GM12878 (cell line): Measurements from ENCODE around the gene AP5Z1. TPM values are rescaled to one million over a fixed set of nuclear protein-coding genes. Genes with fewer than 3 reads are reported as not detected.

Experiments used
- ATAC-seq: fragments of 200-7000 bp; cut with Tn5 transposase; 3 replicates; pipeline ENCODE4 v1.9.1; 2020; ENCODE audit warnings: mild to moderate bottlenecking, moderate library complexity
- BruUV-seq: library from RNA; stranded (reverse); fragments of 400-500 nt; replicated peaks from 2 replicates; lab custom pipeline; 2021; lab: Mats Ljungman, UMichigan
- CTCF ChIA-PET: fragments of 300-600 bp; sonication (Branson Sonifier 250); formaldehyde crosslinking; extraction: SDS; loops from one replicate; lab custom pipeline; 2021; ENCODE audit warnings: inconsistent platforms; lab: Yijun Ruan, JAX
- POLR2A ChIA-PET: fragments of 350-600 bp; formaldehyde crosslinking; extraction: SDS; loops from one replicate; lab custom pipeline; 2021; ENCODE audit warnings: inconsistent platforms; lab: Charles Lee
- RAD21 ChIA-PET: fragments of 300-600 bp; sonication (Branson Sonifier 250); formaldehyde crosslinking; loops from one replicate; lab custom pipeline; 2023; ENCODE audit warnings: antibody characterized with exemption; ENCODE audit not compliant: unreplicated experiment; lab: Charles Lee
- SMC1A ChIA-PET: fragments of 300-600 bp; sonication (Branson Sonifier 250); formaldehyde crosslinking; loops from one replicate; lab custom pipeline; 2023; ENCODE audit not compliant: unreplicated experiment, uncharacterized antibody; lab: Charles Lee
- DNase-seq: peaks from one replicate; pipeline ENCODE4 v3.0.0-alpha.2; 2011; ENCODE audit warnings: low read depth, low spot score
- FAIRE-seq: peaks from 3 replicates; lab custom pipeline; 2011; peaks lifted over from hg19 to GRCh38; lab: Jason Lieb, UNC
- H2AFZ ChIP-seq: 2 replicates; pipeline ENCODE4 v1.6.0; 2011; ENCODE audit warnings: low read depth, low read length, control low read depth; ENCODE audit not compliant: control insufficient read depth
- H3K27ac ChIP-seq: 2 replicates; pipeline ENCODE4 v1.5.1; 2011; ENCODE audit warnings: control low read depth; ENCODE audit not compliant: control insufficient read depth, insufficient read depth
- H3K27me3 ChIP-seq, 2 experiments: replicated peaks in 1 of 2; 2 replicates each; pipeline versions ENCODE4 v1.6.0 to v1.6.1; 2011; ENCODE audit warnings: low read length in 1 of 2; ENCODE audit not compliant: control insufficient read depth in 2 of 2, insufficient read depth in 2 of 2
- H3K36me3 ChIP-seq, 2 experiments: 2 replicates each; pipeline ENCODE4 v1.5.1; 2011; ENCODE audit warnings: low read length in 1 of 2; ENCODE audit not compliant: control insufficient read depth in 2 of 2, insufficient read depth in 2 of 2
- H3K4me1 ChIP-seq: 2 replicates; pipeline ENCODE4 v1.6.1; 2011; ENCODE audit warnings: mild to moderate bottlenecking, low read length, moderate library complexity, mixed read lengths; ENCODE audit not compliant: control insufficient read depth, insufficient read depth
- H3K4me2 ChIP-seq: 2 replicates; pipeline ENCODE4 v1.6.0; 2011; ENCODE audit warnings: control low read depth; ENCODE audit not compliant: control insufficient read depth, insufficient read depth
- H3K4me3 ChIP-seq: fragments of 200-600 bp; sonication (generic); 2 replicates; pipeline ENCODE4 v1.5.1; 2016
- H3K79me2 ChIP-seq: 2 replicates; pipeline ENCODE4 v1.6.0; 2011; ENCODE audit warnings: low read length; ENCODE audit not compliant: control insufficient read depth, insufficient read depth
- H3K9ac ChIP-seq: 2 replicates; pipeline ENCODE4 v1.8.0; 2011; ENCODE audit warnings: low read length, control low read depth, mixed read lengths; ENCODE audit not compliant: control insufficient read depth, insufficient read depth
- H3K9me3 ChIP-seq: replicated peaks from 3 replicates; pipeline ENCODE4 v1.5.1; 2011; ENCODE audit warnings: mild to moderate bottlenecking, low read length; ENCODE audit not compliant: control insufficient read depth, insufficient read depth
- H4K20me1 ChIP-seq: 2 replicates; pipeline ENCODE4 v1.6.0; 2011; ENCODE audit not compliant: control insufficient read depth, insufficient read depth
- ASH2L ChIP-seq: fragments of 300-600, 200-600 bp; sonication (generic); IDR thresholded peaks from 2 replicates; pipeline ENCODE4 v1.6.1; 2017; ENCODE audit warnings: low read depth, mild to moderate bottlenecking, borderline replicate concordance
- BMI1 ChIP-seq: fragments of 450-650 bp; IDR thresholded peaks from 2 replicates; pipeline ENCODE4 v1.6.1; 2016; ENCODE audit warnings: mild to moderate bottlenecking, moderate library complexity, borderline replicate concordance
- DPF2 ChIP-seq: fragments of 450-650 bp; IDR thresholded peaks from 2 replicates; pipeline ENCODE4 v1.6.1; 2017; ENCODE audit warnings: mild to moderate bottlenecking
- EED ChIP-seq: sonication (generic); IDR thresholded peaks from 2 replicates; pipeline ENCODE4 v1.6.1; 2016; ENCODE audit warnings: antibody characterized with exemption, low read depth
- ETV6 ChIP-seq, 2 experiments: fragments of 450-650 bp in 1 of 2; IDR thresholded peaks in 1 of 2; conservative IDR thresholded peaks in 1 of 2; 2 replicates each; pipeline ENCODE4 v1.6.1; 2014; ENCODE audit warnings: antibody characterized with exemption in 1 of 2, borderline replicate concordance in 1 of 2, low read depth in 1 of 2, mild to moderate bottlenecking in 1 of 2, moderate library complexity in 1 of 2
- EZH2 ChIP-seq: IDR thresholded peaks from 2 replicates; pipeline ENCODE4 v1.6.1; 2012; ENCODE audit warnings: low read depth, mild to moderate bottlenecking, control low read depth, inconsistent platforms, low read length, borderline replicate concordance; ENCODE audit not compliant: control insufficient read depth
- FOXK2 ChIP-seq: fragments of 450-650 bp; IDR thresholded peaks from 2 replicates; pipeline ENCODE4 v1.6.1; 2017; ENCODE audit warnings: mild to moderate bottlenecking, moderate library complexity
- KDM1A ChIP-seq: fragments of 200-600 bp; sonication (generic); IDR thresholded peaks from 2 replicates; pipeline ENCODE4 v1.6.1; 2016; ENCODE audit warnings: borderline replicate concordance
- MTA3 ChIP-seq: IDR thresholded peaks from 2 replicates; pipeline ENCODE4 v1.6.1; 2012; ENCODE audit warnings: low read length, inconsistent platforms, borderline replicate concordance
- NBN ChIP-seq: fragments of 450-650 bp; IDR thresholded peaks from 2 replicates; pipeline ENCODE4 v1.6.1; 2016
- PML ChIP-seq: IDR thresholded peaks from 2 replicates; pipeline ENCODE4 v1.6.1; 2012; ENCODE audit warnings: low read length, inconsistent platforms
- RAD21 ChIP-seq: IDR thresholded peaks from 2 replicates; pipeline ENCODE4 v1.6.1; 2011; ENCODE audit warnings: mild to moderate bottlenecking, low read depth, low read length, moderate library complexity; ENCODE audit not compliant: insufficient read depth
- RB1 ChIP-seq: fragments of 450-650 bp; formaldehyde crosslinking; IDR thresholded peaks from 2 replicates; pipeline ENCODE4 v1.6.1; 2017; ENCODE audit warnings: mild to moderate bottlenecking, borderline replicate concordance
- SMAD1 ChIP-seq: fragments of 450-650 bp; IDR thresholded peaks from 2 replicates; pipeline ENCODE4 v1.6.1; 2018; ENCODE audit warnings: mild to moderate bottlenecking, low read depth; ENCODE audit not compliant: partially characterized antibody
- STAT3 ChIP-seq: IDR thresholded peaks from 2 replicates; pipeline ENCODE4 v1.6.1; 2011; ENCODE audit warnings: low read depth, low read length, improper control_type of control experiment
- ZSCAN29 ChIP-seq: fragments of 450-650 bp; IDR thresholded peaks from 2 replicates; pipeline ENCODE4 v1.6.1; 2017; ENCODE audit warnings: mild to moderate bottlenecking, moderate library complexity
- ZZZ3 ChIP-seq: IDR thresholded peaks from 2 replicates; pipeline ENCODE4 v1.6.1; 2011; ENCODE audit warnings: low read depth; ENCODE audit not compliant: control insufficient read depth, insufficient read length
- whole genome bisulfite sequencing: methylation state at CpG from one replicate; pipeline ENCODE4 v1.1.6; 2016; ENCODE audit warnings: low lambda C conversion rate; ENCODE audit not compliant: insufficient replicate concordance, insufficient coverage; ENCODE audit errors: missing lambda C conversion rate; 5-methylcytosine and 5-hydroxymethylcytosine counted together
- in situ Hi-C: fragments of 300-500 bp; cut with MboI; formaldehyde crosslinking; loops from 9 replicates; pipeline ENCODE4 v1.14.3; 2018; ENCODE audit warnings: mixed read lengths
- intact Hi-C: fragments of 100-400 bp; cut with micrococcal nuclease; formaldehyde crosslinking; loops from one replicate; pipeline ENCODE4 v1.14.2; 2022; ENCODE audit not compliant: unreplicated experiment
- polyA plus RNA-seq, 11 experiments: library from polyadenylated mRNA; depleted of rRNA in 4 of 11; unstranded in 6 of 11; stranded (reverse) in 5 of 11; fragments of >200 nt; fragmentation: Nextera tagmentation in 4 of 11; fragmentation: Illumina TruSeq in 1 of 11; extraction: Ambion mirVana in 4 of 11; extraction: Trizol in 1 of 11; gene quantifications; 1 replicate in 1 of 11; 2 replicates in 10 of 11; pipeline versions ENCODE4 v1.2.1 to v1.2.3, GENCODE V29; 2011 to 2016; ENCODE audit warnings: inconsistent platforms in 2 of 11, missing spikeins in 2 of 11, low read depth in 1 of 11
- total RNA-seq, 4 experiments: library from RNA; depleted of rRNA in 3 of 4; stranded (reverse); fragments of >200 nt in 3 of 4; fragmentation: Illumina TruSeq in 1 of 4; extraction: Trizol in 1 of 4; gene quantifications; 2 replicates each; pipeline versions ENCODE4 v1.2.1 to v1.2.3, GENCODE V29; 2013 to 2021
- TF ChIP-seq, protein P1 (sequence below): fragments of 450-650 bp; IDR thresholded peaks from 2 replicates; pipeline ENCODE4 v1.6.1; 2017; ENCODE audit warnings: borderline replicate concordance

AP5Z1 gene
- total and polyA plus RNA-seq, 10 of the 15 experiments (the other 5 are each of a cell fraction or from before 2014, with no cell fraction given), result 0.37 to 43.4 (median 19.4) TPM

DNA sequence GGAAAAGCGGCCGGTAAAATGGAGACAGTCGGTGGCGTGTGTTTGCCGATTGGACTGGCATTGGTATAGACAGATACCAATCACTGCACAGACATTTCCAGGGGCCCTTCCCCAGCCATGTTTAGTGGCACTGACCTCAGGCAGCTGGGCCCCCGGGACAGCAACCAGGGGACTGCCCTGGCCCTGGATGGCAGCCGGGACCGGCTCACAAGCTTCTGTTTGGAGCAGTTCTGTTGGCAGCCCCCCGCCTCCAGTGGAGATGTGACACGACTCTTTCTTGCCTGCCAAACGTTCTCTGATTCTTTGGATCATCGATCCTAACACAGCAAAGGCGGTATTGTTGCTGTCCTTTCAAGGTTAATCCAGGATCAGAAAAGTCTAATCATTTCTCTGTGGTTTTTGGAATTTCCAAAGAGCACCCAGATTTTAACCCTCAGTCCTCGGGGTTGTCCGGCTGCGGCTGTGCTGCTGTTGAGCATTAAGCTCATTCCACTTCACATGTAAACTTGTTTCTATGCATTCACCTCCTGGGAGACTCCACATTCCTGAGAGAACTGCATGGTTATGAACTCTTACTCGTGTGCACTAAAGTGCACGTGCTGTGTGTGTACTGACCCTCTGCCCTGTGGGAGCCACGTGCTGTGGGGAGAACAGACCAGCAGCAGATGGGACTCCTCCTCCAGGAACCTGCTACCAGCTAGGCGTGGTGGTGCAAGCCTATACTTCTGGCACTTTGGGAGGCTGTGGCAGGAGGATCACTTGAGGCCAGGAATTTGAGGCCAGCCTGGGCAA is 47.3 kb upstream of the AP5Z1 start:
- in situ Hi-C loops (no loop called here), intact Hi-C loops (no loop called here)
- FAIRE-seq, result no peak
- Histone ChIP-seq H3K27ac (no peak overlapping the region), H4K20me1 (no peaks in the 10 kb centered on the region), H3K79me2 (peaks cover 19% of the 10 kb centered on the region), H3K4me3 (no peak overlapping the region), H3K9ac (no peak overlapping the region), H3K4me1 (peaks cover 14% of the 10 kb centered on the region; the same call in 1 of the 2 replicates), H2AFZ (no peak overlapping the region), H3K36me3 (peaks cover 2 to 3% of the 10 kb centered on the region in 2 experiments; a peak in 3 of 4 replicates), H3K4me2 (no peak overlapping the region), H3K9me3 (no peaks in the 10 kb centered on the region), H3K27me3 (no peaks in the 10 kb centered on the region)
- SMC1A ChIA-PET, result no interaction called here
- RAD21 ChIA-PET, result no interaction called here
- no TSS peak for BruUV-seq
- no peak for ATAC-seq
- DNase-seq, result no peak
- TF ChIP-seq SMAD1 (no peak), ETV6 (conservative IDR thresholded peaks at IDR 0.05 in 1 of 2, IDR thresholded peaks at IDR 0.05 in 1 of 2; ENCODE audit: borderline replicate concordance in 1 of 2, low read depth in 1 of 2) (no peak), ZZZ3 (no peak), PML (no peak), BMI1 (no peak), RB1 (no peak)
- CTCF ChIA-PET, result no interaction called here
- WGBS, result 98% methylated on average over 20 of the region's 20 CpGs
- POLR2A ChIA-PET, result no interaction called here

GRCh38 chr7:4729266-4729665 is 46.2 kb upstream of the AP5Z1 start:
- Histone ChIP-seq H2AFZ (no peak overlapping the region), H3K4me1 (peaks cover 9% of the 10 kb centered on the region; the same call in 1 of the 2 replicates), H3K9ac (no peak overlapping the region), H4K20me1 (no peaks in the 10 kb centered on the region), H3K9me3 (no peaks in the 10 kb centered on the region), H3K36me3 (peaks cover 3% of the 10 kb centered on the region in 2 experiments; a peak in 3 of 4 replicates), H3K27ac (no peak overlapping the region), H3K4me2 (no peak overlapping the region), H3K79me2 (peaks cover 12% of the 10 kb centered on the region), H3K27me3 (no peaks in the 10 kb centered on the region), H3K4me3 (no peak overlapping the region)
- in situ Hi-C loops, result no loop called here
- no TSS peak for BruUV-seq
- CTCF ChIA-PET, result no interaction called here
- SMC1A ChIA-PET, result no interaction called here
- 89% methylated on average over 19 of the region's 19 CpGs for WGBS
- FAIRE-seq, result no peak
- DNase-seq, result no peak
- POLR2A ChIA-PET, result no interaction called here
- RAD21 ChIA-PET, result no interaction called here
- intact Hi-C loops, result no loop called here
- ATAC-seq, result no peak
- TF ChIP-seq ASH2L (no peak), NBN (no peak), MTA3 (no peak), RAD21 (no peak), FOXK2 (no peak), DPF2 (no peak), EZH2 (no peak), ETV6 (conservative IDR thresholded peaks at IDR 0.05 in 1 of 2, IDR thresholded peaks at IDR 0.05 in 1 of 2; ENCODE audit: borderline replicate concordance in 1 of 2, low read depth in 1 of 2) (no peak), STAT3 (no peak), EED (no peak), ZSCAN29 (no peak), KDM1A (no peak)
- TF ChIP-seq, protein P1, sequence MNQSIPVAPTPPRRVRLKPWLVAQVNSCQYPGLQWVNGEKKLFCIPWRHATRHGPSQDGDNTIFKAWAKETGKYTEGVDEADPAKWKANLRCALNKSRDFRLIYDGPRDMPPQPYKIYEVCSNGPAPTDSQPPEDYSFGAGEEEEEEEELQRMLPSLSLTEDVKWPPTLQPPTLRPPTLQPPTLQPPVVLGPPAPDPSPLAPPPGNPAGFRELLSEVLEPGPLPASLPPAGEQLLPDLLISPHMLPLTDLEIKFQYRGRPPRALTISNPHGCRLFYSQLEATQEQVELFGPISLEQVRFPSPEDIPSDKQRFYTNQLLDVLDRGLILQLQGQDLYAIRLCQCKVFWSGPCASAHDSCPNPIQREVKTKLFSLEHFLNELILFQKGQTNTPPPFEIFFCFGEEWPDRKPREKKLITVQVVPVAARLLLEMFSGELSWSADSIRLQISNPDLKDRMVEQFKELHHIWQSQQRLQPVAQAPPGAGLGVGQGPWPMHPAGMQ, result no peak
